WTC11 (cell line): ENCODE results near the gene GPR18. TPM values are rescaled to one million over a fixed set of nuclear protein-coding genes. Genes with fewer than 3 reads are reported as not detected.

ENCODE experiments used
- ATAC-seq: fragments of 200-7000 bp; cut with Tn5 transposase; 2 replicates; pipeline ENCODE4 v1.10.0; 2021; ENCODE audit warnings: mild to moderate bottlenecking, moderate library complexity
- CTCF ChIA-PET: fragments of 300-600 bp; sonication (Branson Sonifier 250); formaldehyde crosslinking; loops from one replicate; lab custom pipeline; 2021; ENCODE audit warnings: antibody characterized with exemption; lab: Charles Lee
- POLR2A ChIA-PET: fragments of 350-600 bp; sonication (Branson Sonifier 250); formaldehyde crosslinking; loops from one replicate; lab custom pipeline; 2021; ENCODE audit warnings: antibody characterized with exemption; lab: Charles Lee
- DNase-seq: peaks from one replicate; pipeline ENCODE4 v3.0.0; 2021; ENCODE audit warnings: low spot score
- H3K27ac Mint-ChIP-seq: 2 replicates; pipeline ENCODE4 v1.8.0; 2021; ENCODE audit warnings: mixed read lengths
- H3K27me3 Mint-ChIP-seq: 2 replicates; pipeline ENCODE4 v1.8.0; 2021; ENCODE audit warnings: low read depth, mild to moderate bottlenecking, moderate library complexity, mixed read lengths
- H3K36me3 Mint-ChIP-seq: 2 replicates; pipeline ENCODE4 v1.8.0; 2021; ENCODE audit warnings: mixed read lengths
- H3K4me1 Mint-ChIP-seq: 2 replicates; pipeline ENCODE4 v1.8.0; 2022; ENCODE audit warnings: mixed read lengths
- H3K4me3 Mint-ChIP-seq: 2 replicates; pipeline ENCODE4 v1.8.0; 2021; ENCODE audit warnings: mild to moderate bottlenecking, moderate library complexity, mixed read lengths
- H3K9me3 Mint-ChIP-seq: 2 replicates; pipeline ENCODE4 v1.8.0; 2021; ENCODE audit warnings: mixed read lengths
- GRHL2 ChIP-seq: fragments of 250-450 bp; sonication (Bioruptor Pico); IDR thresholded peaks from 2 replicates; pipeline ENCODE4 v1.8.0; 2022; ENCODE audit warnings: mild to moderate bottlenecking, moderate library complexity; ENCODE audit not compliant: insufficient replicate concordance, severe bottlenecking
- HMGA2 ChIP-seq: fragments of 250-450 bp; sonication (Bioruptor Pico); IDR thresholded peaks from 2 replicates; pipeline ENCODE4 v1.4.0; 2021; ENCODE audit warnings: mild to moderate bottlenecking, moderate library complexity
- NFE2L1 ChIP-seq: sonication (generic); formaldehyde crosslinking; IDR thresholded peaks from 2 replicates; pipeline ENCODE4 v1.8.1; 2023; ENCODE audit warnings: missing genetic modification reagents
- NR1H2 ChIP-seq: sonication (generic); formaldehyde crosslinking; IDR thresholded peaks from 2 replicates; pipeline ENCODE4 v1.9.0; 2021; ENCODE audit warnings: mild to moderate bottlenecking, moderate library complexity, missing genetic modification reagents
- RORB ChIP-seq: fragments of 250-450 bp; sonication (Bioruptor Pico); IDR thresholded peaks from 2 replicates; pipeline ENCODE4 v1.9.0; 2021; ENCODE audit warnings: mild to moderate bottlenecking
- ZNF263 ChIP-seq: sonication (generic); formaldehyde crosslinking; IDR thresholded peaks from 2 replicates; pipeline ENCODE4 v1.8.1; 2022; ENCODE audit warnings: low read depth, mild to moderate bottlenecking, moderate library complexity, missing genetic modification reagents
- ZNF416 ChIP-seq: fragments of 250-450 bp; sonication (Bioruptor Pico); IDR thresholded peaks from 2 replicates; pipeline ENCODE4 v1.9.0; 2021; ENCODE audit warnings: mild to moderate bottlenecking, inconsistent platforms
- total RNA-seq: library from RNA; stranded (reverse); gene quantifications from 3 replicates; pipeline ENCODE4 v1.2.3, GENCODE V29; 2021
- TF ChIP-seq, protein P1 (sequence below): fragments of 200-600 bp; IDR thresholded peaks from 2 replicates; pipeline ENCODE4 v1.8.0; 2022; ENCODE audit warnings: antibody characterized with exemption
- TF ChIP-seq, protein P2 (sequence below): sonication (generic); formaldehyde crosslinking; IDR thresholded peaks from 2 replicates; pipeline ENCODE4 v1.8.1; 2023; ENCODE audit warnings: mild to moderate bottlenecking, missing genetic modification reagents, moderate library complexity
- TF ChIP-seq, protein P3 (sequence below): fragments of 250-450 bp; sonication (Bioruptor Pico); IDR thresholded peaks from 2 replicates; pipeline ENCODE4 v2.1.2; 2022; ENCODE audit warnings: mild to moderate bottlenecking, moderate library complexity
- TF ChIP-seq, protein P4 (sequence below): sonication (generic); formaldehyde crosslinking; IDR thresholded peaks from 2 replicates; pipeline ENCODE4 v1.8.0; 2022; ENCODE audit warnings: mild to moderate bottlenecking, missing genetic modification reagents
- TF ChIP-seq, protein P5 (sequence below): fragments of 250-450 bp; sonication (Bioruptor Pico); IDR thresholded peaks from 2 replicates; pipeline ENCODE4 v1.9.0; 2021; ENCODE audit warnings: mild to moderate bottlenecking, borderline replicate concordance
- TF ChIP-seq, protein P6 (sequence below): sonication (generic); formaldehyde crosslinking; conservative IDR thresholded peaks from 2 replicates; pipeline ENCODE4 v1.8.1; 2022; ENCODE audit warnings: mild to moderate bottlenecking, missing genetic modification reagents

Gene GPR18
- total RNA-seq, 1 experiment from 2014 or later, result 0.09 TPM

DNA sequence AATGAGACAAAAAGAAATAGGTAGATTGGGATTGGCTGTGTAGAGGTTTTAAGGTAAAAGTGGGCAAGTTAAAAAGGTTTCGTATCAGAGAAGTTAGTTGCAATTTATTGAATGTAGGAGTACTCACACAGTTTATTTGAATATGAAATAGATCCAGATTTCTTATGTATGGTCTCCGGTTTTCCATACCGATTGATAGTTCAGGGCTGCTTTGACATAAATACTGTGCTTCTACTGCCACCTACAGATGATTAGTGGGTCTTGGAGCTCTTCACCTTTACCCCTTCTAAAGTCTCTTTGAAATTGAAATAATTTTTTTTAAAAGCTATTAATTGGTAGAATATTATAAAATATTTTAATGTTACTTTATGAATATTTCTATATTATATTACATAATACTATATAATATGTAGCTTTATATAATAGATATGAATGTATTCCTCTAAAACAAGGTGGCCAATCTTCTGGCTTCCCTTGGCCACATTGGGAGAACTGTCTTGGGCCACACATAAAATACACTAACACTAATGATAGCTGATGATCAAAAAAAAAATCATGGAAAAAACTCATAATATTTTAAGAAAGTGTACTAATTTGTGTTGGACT is 7.7 kb upstream of the GPR18 start:
- Mint-ChIP-seq H3K36me3 (no peaks in the 10 kb centered on the region), H3K9me3 (no peaks in the 10 kb centered on the region), H3K27me3 (no peaks in the 10 kb centered on the region), H3K4me3 (no peak overlapping the region), H3K27ac (no peak overlapping the region), H3K4me1 (peaks cover 12% of the 10 kb centered on the region)
- TF ChIP-seq, protein P1, sequence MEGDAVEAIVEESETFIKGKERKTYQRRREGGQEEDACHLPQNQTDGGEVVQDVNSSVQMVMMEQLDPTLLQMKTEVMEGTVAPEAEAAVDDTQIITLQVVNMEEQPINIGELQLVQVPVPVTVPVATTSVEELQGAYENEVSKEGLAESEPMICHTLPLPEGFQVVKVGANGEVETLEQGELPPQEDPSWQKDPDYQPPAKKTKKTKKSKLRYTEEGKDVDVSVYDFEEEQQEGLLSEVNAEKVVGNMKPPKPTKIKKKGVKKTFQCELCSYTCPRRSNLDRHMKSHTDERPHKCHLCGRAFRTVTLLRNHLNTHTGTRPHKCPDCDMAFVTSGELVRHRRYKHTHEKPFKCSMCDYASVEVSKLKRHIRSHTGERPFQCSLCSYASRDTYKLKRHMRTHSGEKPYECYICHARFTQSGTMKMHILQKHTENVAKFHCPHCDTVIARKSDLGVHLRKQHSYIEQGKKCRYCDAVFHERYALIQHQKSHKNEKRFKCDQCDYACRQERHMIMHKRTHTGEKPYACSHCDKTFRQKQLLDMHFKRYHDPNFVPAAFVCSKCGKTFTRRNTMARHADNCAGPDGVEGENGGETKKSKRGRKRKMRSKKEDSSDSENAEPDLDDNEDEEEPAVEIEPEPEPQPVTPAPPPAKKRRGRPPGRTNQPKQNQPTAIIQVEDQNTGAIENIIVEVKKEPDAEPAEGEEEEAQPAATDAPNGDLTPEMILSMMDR, result peak; percentile 49; the same call in 1 of the 2 replicates
- TF ChIP-seq HMGA2 (CRISPR knock-in tag) (peak; percentile 89), NR1H2 (CRISPR knock-in tag) (no peak), GRHL2 (CRISPR knock-in tag) (no peak)
- TF ChIP-seq, protein P2, sequence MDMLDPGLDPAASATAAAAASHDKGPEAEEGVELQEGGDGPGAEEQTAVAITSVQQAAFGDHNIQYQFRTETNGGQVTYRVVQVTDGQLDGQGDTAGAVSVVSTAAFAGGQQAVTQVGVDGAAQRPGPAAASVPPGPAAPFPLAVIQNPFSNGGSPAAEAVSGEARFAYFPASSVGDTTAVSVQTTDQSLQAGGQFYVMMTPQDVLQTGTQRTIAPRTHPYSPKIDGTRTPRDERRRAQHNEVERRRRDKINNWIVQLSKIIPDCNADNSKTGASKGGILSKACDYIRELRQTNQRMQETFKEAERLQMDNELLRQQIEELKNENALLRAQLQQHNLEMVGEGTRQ (CRISPR knock-in tag), result no peak
- TF ChIP-seq, protein P3, sequence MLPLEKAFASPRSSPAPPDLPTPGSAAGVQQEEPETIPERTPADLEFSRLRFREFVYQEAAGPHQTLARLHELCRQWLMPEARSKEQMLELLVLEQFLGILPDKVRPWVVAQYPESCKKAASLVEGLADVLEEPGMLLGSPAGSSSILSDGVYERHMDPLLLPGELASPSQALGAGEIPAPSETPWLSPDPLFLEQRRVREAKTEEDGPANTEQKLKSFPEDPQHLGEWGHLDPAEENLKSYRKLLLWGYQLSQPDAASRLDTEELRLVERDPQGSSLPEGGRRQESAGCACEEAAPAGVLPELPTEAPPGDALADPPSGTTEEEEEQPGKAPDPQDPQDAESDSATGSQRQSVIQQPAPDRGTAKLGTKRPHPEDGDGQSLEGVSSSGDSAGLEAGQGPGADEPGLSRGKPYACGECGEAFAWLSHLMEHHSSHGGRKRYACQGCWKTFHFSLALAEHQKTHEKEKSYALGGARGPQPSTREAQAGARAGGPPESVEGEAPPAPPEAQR, result no peak
- TF ChIP-seq, protein P4, sequence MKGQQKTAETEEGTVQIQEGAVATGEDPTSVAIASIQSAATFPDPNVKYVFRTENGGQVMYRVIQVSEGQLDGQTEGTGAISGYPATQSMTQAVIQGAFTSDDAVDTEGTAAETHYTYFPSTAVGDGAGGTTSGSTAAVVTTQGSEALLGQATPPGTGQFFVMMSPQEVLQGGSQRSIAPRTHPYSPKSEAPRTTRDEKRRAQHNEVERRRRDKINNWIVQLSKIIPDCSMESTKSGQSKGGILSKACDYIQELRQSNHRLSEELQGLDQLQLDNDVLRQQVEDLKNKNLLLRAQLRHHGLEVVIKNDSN (CRISPR knock-in tag), result no peak
- ATAC-seq (peak; percentile 47; the same call in 1 of the 2 replicates), DNase-seq (no peak)
- POLR2A ChIA-PET, result no interaction called here
- CTCF ChIA-PET, result interaction anchor here (0.6 to 4.8 kb wide), 39 partner anchors 9 to 438 kb away, joined by 3 to 74 read pairs (median 3); partner anchors contain the start of gene UBAC2

DNA sequence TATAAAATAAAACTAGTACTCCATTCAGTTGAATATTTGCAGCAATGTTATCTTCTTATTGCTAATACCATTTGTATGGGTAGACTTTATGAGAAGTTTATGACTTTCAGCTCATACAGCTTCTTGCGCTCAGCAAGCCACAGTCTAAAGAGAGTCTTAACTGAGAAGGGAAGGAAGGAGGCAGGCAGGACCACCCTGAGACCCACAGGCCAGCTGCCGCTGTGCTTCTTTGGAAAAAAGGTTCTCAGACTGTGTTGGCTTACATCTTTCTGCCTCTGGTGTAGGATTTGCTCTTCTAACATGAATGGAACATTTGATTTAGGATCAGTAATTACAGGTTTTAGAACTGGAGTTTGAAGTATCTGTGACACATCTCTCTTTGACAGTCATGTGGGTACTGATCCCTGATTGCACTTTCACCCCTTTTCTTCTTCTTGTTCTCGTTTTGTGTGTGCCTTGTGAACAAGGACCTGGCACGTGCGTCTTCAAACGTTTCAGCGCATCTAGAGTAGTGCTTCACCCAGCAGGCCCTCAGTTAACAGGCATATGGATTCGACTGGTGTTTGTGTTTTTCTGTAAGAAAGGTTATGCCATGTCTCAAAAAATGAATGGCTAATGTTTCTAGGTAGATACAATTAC is 7.1 kb upstream of the GPR18 start:
- ATAC-seq, result no peak
- ChIA-PET CTCF (interaction anchor here (0.8 to 4.8 kb wide), 32 partner anchors 8 to 437 kb away, joined by 3 to 74 read pairs (median 4); partner anchors contain the start of gene UBAC2), POLR2A (no interaction called here)
- peaks cover 12% of the 10 kb centered on the region for H3K4me1 Mint-ChIP-seq
- H3K27ac Mint-ChIP-seq, result peak overlapping the region; percentile 1; the same call in 1 of the 2 replicates
- no peak for TF ChIP-seq ZNF416 (CRISPR knock-in tag)
- TF ChIP-seq, protein P5, sequence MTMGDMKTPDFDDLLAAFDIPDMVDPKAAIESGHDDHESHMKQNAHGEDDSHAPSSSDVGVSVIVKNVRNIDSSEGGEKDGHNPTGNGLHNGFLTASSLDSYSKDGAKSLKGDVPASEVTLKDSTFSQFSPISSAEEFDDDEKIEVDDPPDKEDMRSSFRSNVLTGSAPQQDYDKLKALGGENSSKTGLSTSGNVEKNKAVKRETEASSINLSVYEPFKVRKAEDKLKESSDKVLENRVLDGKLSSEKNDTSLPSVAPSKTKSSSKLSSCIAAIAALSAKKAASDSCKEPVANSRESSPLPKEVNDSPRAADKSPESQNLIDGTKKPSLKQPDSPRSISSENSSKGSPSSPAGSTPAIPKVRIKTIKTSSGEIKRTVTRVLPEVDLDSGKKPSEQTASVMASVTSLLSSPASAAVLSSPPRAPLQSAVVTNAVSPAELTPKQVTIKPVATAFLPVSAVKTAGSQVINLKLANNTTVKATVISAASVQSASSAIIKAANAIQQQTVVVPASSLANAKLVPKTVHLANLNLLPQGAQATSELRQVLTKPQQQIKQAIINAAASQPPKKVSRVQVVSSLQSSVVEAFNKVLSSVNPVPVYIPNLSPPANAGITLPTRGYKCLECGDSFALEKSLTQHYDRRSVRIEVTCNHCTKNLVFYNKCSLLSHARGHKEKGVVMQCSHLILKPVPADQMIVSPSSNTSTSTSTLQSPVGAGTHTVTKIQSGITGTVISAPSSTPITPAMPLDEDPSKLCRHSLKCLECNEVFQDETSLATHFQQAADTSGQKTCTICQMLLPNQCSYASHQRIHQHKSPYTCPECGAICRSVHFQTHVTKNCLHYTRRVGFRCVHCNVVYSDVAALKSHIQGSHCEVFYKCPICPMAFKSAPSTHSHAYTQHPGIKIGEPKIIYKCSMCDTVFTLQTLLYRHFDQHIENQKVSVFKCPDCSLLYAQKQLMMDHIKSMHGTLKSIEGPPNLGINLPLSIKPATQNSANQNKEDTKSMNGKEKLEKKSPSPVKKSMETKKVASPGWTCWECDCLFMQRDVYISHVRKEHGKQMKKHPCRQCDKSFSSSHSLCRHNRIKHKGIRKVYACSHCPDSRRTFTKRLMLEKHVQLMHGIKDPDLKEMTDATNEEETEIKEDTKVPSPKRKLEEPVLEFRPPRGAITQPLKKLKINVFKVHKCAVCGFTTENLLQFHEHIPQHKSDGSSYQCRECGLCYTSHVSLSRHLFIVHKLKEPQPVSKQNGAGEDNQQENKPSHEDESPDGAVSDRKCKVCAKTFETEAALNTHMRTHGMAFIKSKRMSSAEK (CRISPR knock-in tag), result no peak
- TF ChIP-seq, protein P6, sequence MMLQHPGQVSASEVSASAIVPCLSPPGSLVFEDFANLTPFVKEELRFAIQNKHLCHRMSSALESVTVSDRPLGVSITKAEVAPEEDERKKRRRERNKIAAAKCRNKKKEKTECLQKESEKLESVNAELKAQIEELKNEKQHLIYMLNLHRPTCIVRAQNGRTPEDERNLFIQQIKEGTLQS (CRISPR knock-in tag), result no peak
- TF ChIP-seq ZNF263 (CRISPR knock-in tag), result no peak
- no peak for TF ChIP-seq NFE2L1
- TF ChIP-seq RORB, result no peak
- H3K36me3 Mint-ChIP-seq, result no peaks in the 10 kb centered on the region
- no peak for DNase-seq
- H3K4me3 Mint-ChIP-seq, result no peak overlapping the region
- H3K27me3 Mint-ChIP-seq, result no peaks in the 10 kb centered on the region
- H3K9me3 Mint-ChIP-seq, result no peaks in the 10 kb centered on the region
